IMR-90 (cell line): ENCODE results near the gene PRPF40A. TPM values are rescaled to one million over a fixed set of nuclear protein-coding genes. Genes with fewer than 3 reads are reported as not detected.
A peak's percentile ranks its signal among the peaks of the same experiment; 100 is the strongest.

ENCODE experiments used
- ATAC-seq: fragments of 200-7000 bp; cut with Tn5 transposase; 2 replicates; pipeline ENCODE4 v1.9.1; 2020; ENCODE audit warnings: low read depth, mild to moderate bottlenecking, moderate library complexity
- BruUV-seq: library from RNA; stranded (reverse); fragments of 400-500 nt; replicated peaks from 2 replicates; lab custom pipeline; 2021; lab: Mats Ljungman, UMichigan
- CTCF ChIA-PET: fragments of 300-600 bp; formaldehyde crosslinking; extraction: SDS; loops from one replicate; lab custom pipeline; 2021; ENCODE audit warnings: antibody characterized with exemption; lab: Yijun Ruan, JAX
- POLR2A ChIA-PET: fragments of 300-600 bp; sonication (Branson Sonifier 250); formaldehyde crosslinking; loops from one replicate; lab custom pipeline; 2022; ENCODE audit warnings: antibody characterized with exemption; ENCODE audit not compliant: unreplicated experiment; lab: Charles Lee
- DNase-seq: peaks from one replicate; pipeline ENCODE4 v3.0.0; 2013
- H2AFZ ChIP-seq: replicated peaks from 2 replicates; pipeline ENCODE3; 2013; ENCODE audit warnings: low read length, mild to moderate bottlenecking; ENCODE audit not compliant: poor library complexity
- H2AK5ac ChIP-seq: 2 replicates; pipeline ENCODE4 v1.6.1; 2013; ENCODE audit warnings: low read depth, low read length, inconsistent platforms
- H2AK9ac ChIP-seq: replicated peaks from 2 replicates; pipeline ENCODE3; 2013; ENCODE audit warnings: mild to moderate bottlenecking, low read depth, low read length, moderate library complexity; ENCODE audit not compliant: poor library complexity
- H2BK120ac ChIP-seq: 2 replicates; pipeline ENCODE4 v1.6.1; 2013; ENCODE audit warnings: low read depth, low read length, inconsistent platforms
- H2BK15ac ChIP-seq: 3 replicates; pipeline ENCODE4 v1.6.1; 2013; ENCODE audit warnings: low read depth, low read length, inconsistent platforms
- H2BK20ac ChIP-seq: 2 replicates; pipeline ENCODE4 v1.6.1; 2013; ENCODE audit warnings: low read depth, mild to moderate bottlenecking, inconsistent platforms, low read length, moderate library complexity
- H2BK5ac ChIP-seq: 2 replicates; pipeline ENCODE4 v1.6.1; 2013; ENCODE audit warnings: mild to moderate bottlenecking, low read depth, low read length, inconsistent platforms; ENCODE audit not compliant: poor library complexity, severe bottlenecking
- H3K14ac ChIP-seq: replicated peaks from 2 replicates; pipeline ENCODE4 v1.6.1; 2013; ENCODE audit warnings: low read depth, low read length, inconsistent platforms
- H3K18ac ChIP-seq: 2 replicates; pipeline ENCODE4 v1.6.1; 2013; ENCODE audit warnings: low read depth, low read length, control low read depth
- H3K23ac ChIP-seq: 2 replicates; pipeline ENCODE4 v1.6.1; 2013; ENCODE audit warnings: low read depth, low read length, inconsistent platforms
- H3K27ac ChIP-seq: 2 replicates; pipeline ENCODE4 v1.5.1; 2013; ENCODE audit warnings: mild to moderate bottlenecking, control low read depth, low read length; ENCODE audit not compliant: insufficient read depth
- H3K27me3 ChIP-seq: 2 replicates; pipeline ENCODE4 v1.6.1; 2013; ENCODE audit warnings: low read length; ENCODE audit not compliant: control insufficient read depth, insufficient read depth
- H3K36me3 ChIP-seq: 2 replicates; pipeline ENCODE4 v1.6.1; 2013; ENCODE audit warnings: low read length, mixed read lengths; ENCODE audit not compliant: control insufficient read depth, insufficient read depth
- H3K4ac ChIP-seq: 2 replicates; pipeline ENCODE4 v1.6.1; 2013; ENCODE audit warnings: low read depth, low read length, inconsistent platforms
- H3K4me1 ChIP-seq: 2 replicates; pipeline ENCODE4 v1.6.1; 2013; ENCODE audit warnings: low read length, mixed read lengths; ENCODE audit not compliant: control insufficient read depth, insufficient read depth
- H3K4me2 ChIP-seq: 2 replicates; pipeline ENCODE4 v1.6.1; 2013; ENCODE audit warnings: low read depth, mild to moderate bottlenecking, control low read depth, low read length, moderate library complexity
- H3K4me3 ChIP-seq: 2 replicates; pipeline ENCODE4 v1.5.1; 2013; ENCODE audit warnings: low read depth, mild to moderate bottlenecking, control low read depth, low read length, moderate library complexity; ENCODE audit not compliant: insufficient read depth
- H3K56ac ChIP-seq: 2 replicates; pipeline ENCODE4 v1.6.1; 2013; ENCODE audit warnings: low read length, inconsistent platforms; ENCODE audit not compliant: insufficient read depth; ENCODE audit errors: extremely low read depth
- H3K79me1 ChIP-seq, 2 experiments: 2 replicates each; pipeline ENCODE4 v1.6.1; 2013; ENCODE audit warnings: low read length in 2 of 2, inconsistent platforms in 1 of 2, low read depth in 1 of 2
- H3K9ac ChIP-seq: 2 replicates; pipeline ENCODE4 v1.6.1; 2013; ENCODE audit warnings: low read depth, low read length, control low read depth
- H3K9me1 ChIP-seq: 2 replicates; pipeline ENCODE4 v1.6.1; 2013; ENCODE audit warnings: low read length, inconsistent platforms; ENCODE audit not compliant: insufficient read depth
- H3K9me3 ChIP-seq: 2 replicates; pipeline ENCODE4 v1.6.1; 2013; ENCODE audit warnings: low read length; ENCODE audit not compliant: control insufficient read depth, insufficient read depth
- H4K20me1 ChIP-seq: 2 replicates; pipeline ENCODE4 v1.6.1; 2013; ENCODE audit warnings: low read length, inconsistent platforms; ENCODE audit not compliant: insufficient read depth
- H4K5ac ChIP-seq: 2 replicates; pipeline ENCODE4 v1.6.1; 2013; ENCODE audit warnings: mild to moderate bottlenecking, low read depth, low read length, control low read depth
- H4K8ac ChIP-seq, 2 experiments: 2 replicates each; pipeline ENCODE4 v1.6.1; 2013; ENCODE audit warnings: low read depth in 2 of 2, low read length in 2 of 2, control low read depth in 1 of 2, inconsistent platforms in 1 of 2
- H4K91ac ChIP-seq: 2 replicates; pipeline ENCODE4 v1.6.1; 2013; ENCODE audit warnings: low read depth, low read length, inconsistent platforms; ENCODE audit not compliant: insufficient read depth
- BHLHE40 ChIP-seq: fragments of 150-350 bp; IDR thresholded peaks from 2 replicates; pipeline ENCODE4 v1.6.1; 2016; ENCODE audit warnings: mild to moderate bottlenecking, low read depth, low read length
- CHD1 ChIP-seq: IDR thresholded peaks from 2 replicates; pipeline ENCODE4 v1.6.1; 2012; ENCODE audit warnings: low read depth, low read length, improper control_type of control experiment
- FOS ChIP-seq: fragments of 150-350 bp; IDR thresholded peaks from 2 replicates; pipeline ENCODE4 v1.6.1; 2016; ENCODE audit warnings: low read depth, low read length
- MAFK ChIP-seq: IDR thresholded peaks from 2 replicates; pipeline ENCODE4 v1.6.1; 2012; ENCODE audit warnings: low read depth, low read length, improper control_type of control experiment
- NFE2L2 ChIP-seq: fragments of 150-350 bp; IDR thresholded peaks from 2 replicates; pipeline ENCODE4 v1.6.1; 2016; ENCODE audit warnings: low read depth, mild to moderate bottlenecking, low read length
- WGBS, 2 experiments: methylation state at CpG; one replicate each; pipeline versions ENCODE4 v1.1.5 to v1.1.7; 2013; ENCODE audit warnings: missing lambda C conversion rate in 2 of 2; ENCODE audit not compliant: insufficient read length in 1 of 2; ENCODE audit errors: extremely low coverage in 2 of 2; 5-methylcytosine and 5-hydroxymethylcytosine counted together
- dilution Hi-C: fragments of 300-500 bp; cut with HindIII; formaldehyde crosslinking; loops from one replicate; pipeline ENCODE4 v1.14.3; 2018; ENCODE audit warnings: low sequenced_read_pairs; ENCODE audit not compliant: unreplicated experiment
- in situ Hi-C: fragments of 300-500 bp; cut with MboI; formaldehyde crosslinking; loops from 3 replicates; pipeline ENCODE4 v1.14.3; 2019; ENCODE audit warnings: low sequenced_read_pairs, inconsistent platforms, mixed read lengths
- intact Hi-C: fragments of 100-400 bp; cut with micrococcal nuclease; formaldehyde crosslinking; loops from 2 replicates; pipeline ENCODE4 v1.10.0; 2022
- polyA plus RNA-seq, 3 experiments: library from polyadenylated mRNA; depleted of rRNA; stranded (reverse); fragments of >200 nt; gene quantifications; 2 replicates each; pipeline ENCODE4 v1.2.3, GENCODE V29; 2012; ENCODE audit warnings: low replicate concordance in 1 of 3
- total RNA-seq: library from RNA; depleted of rRNA; stranded (reverse); fragments of >200 nt; gene quantifications from 2 replicates; pipeline ENCODE4 v1.2.3, GENCODE V29; 2012
- TF ChIP-seq, protein P1 (sequence below): fragments of 150-350 bp; IDR thresholded peaks from 2 replicates; pipeline ENCODE4 v1.6.1; 2016; ENCODE audit warnings: low read depth, mild to moderate bottlenecking, low read length, moderate library complexity, borderline replicate concordance

PRPF40A gene
- total and polyA plus RNA-seq, 2 of the 4 experiments (the other 2 are of a cell fraction) = 49.1 to 150 TPM

DNA sequence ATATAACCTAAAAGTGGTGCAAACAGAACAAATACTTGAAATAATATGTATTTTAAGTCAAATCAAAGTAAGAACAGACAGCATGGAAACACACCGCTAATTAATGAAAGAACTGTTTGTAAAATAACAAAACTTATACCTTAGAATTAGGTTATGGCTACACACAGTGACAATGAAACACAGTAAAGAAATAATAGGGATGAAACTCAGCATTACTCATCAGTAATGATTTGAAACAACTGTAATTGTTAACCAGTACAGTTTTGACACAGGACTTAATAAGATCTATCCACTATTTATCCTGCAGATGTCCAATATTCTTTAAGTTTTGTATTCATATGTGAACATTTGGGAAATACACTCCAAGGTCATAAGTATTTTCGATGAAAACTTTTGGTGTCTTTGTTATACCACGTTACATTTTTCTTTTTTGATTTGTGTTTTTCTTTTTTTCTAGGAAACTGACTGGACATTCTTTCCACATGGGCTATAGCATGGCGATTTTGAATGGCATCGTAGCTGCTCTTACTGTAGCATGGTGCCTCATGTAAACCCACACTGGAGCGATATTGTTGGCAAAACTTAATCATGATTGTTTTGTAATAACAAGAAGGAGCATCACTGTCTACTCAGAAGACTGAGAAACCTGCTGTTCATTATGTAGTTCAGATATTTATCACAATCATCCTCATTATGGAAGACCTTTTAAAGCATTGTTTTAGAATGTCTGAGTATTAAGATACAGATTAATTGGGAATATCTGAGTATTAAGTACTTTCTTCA lies 42.2 kb upstream of the PRPF40A start:
- no peaks in the 10 kb centered on the region for H4K20me1 ChIP-seq
- H3K27ac ChIP-seq = no peak overlapping the region
- BruUV-seq = no TSS peak
- no peak overlapping the region for H3K4me2 ChIP-seq
- no peak overlapping the region for H2AK5ac ChIP-seq
- dilution Hi-C loops = no loop called here
- peak overlapping the region; percentile 86 for H4K5ac ChIP-seq
- ChIA-PET POLR2A (no interaction called here), CTCF (interaction anchor here (1.9 kb wide), 1 partner anchor 17 kb away, joined by 6 read pairs; no protein-coding TSS in a partner anchor)
- no peak for ATAC-seq
- no peak overlapping the region for H4K91ac ChIP-seq
- H3K4me1 ChIP-seq = peaks cover 9% of the 10 kb centered on the region
- H3K4me3 ChIP-seq = no peak overlapping the region
- 0 out of 2 replicates have a peak overlapping the region, but pooled peaks have one; percentile 3 for H2BK20ac ChIP-seq
- in situ Hi-C loops = no loop called here
- H3K56ac ChIP-seq = no peak overlapping the region
- H3K4ac ChIP-seq = peak overlapping the region; percentile 2; the same call in 1 of the 2 replicates
- no peak for TF ChIP-seq FOS
- no peak for TF ChIP-seq MAFK
- TF ChIP-seq CHD1 = no peak
- no peak for TF ChIP-seq BHLHE40
- TF ChIP-seq NFE2L2 = no peak
- TF ChIP-seq, protein P1, sequence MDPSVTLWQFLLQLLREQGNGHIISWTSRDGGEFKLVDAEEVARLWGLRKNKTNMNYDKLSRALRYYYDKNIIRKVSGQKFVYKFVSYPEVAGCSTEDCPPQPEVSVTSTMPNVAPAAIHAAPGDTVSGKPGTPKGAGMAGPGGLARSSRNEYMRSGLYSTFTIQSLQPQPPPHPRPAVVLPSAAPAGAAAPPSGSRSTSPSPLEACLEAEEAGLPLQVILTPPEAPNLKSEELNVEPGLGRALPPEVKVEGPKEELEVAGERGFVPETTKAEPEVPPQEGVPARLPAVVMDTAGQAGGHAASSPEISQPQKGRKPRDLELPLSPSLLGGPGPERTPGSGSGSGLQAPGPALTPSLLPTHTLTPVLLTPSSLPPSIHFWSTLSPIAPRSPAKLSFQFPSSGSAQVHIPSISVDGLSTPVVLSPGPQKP = no peak
- peak overlapping the region; percentile 89; the same call in 1 of the 2 replicates for H3K18ac ChIP-seq
- H3K14ac ChIP-seq = no peak overlapping the region
- no CpG with 5 or more reads among the region's 6 CpGs for WGBS, 2 experiments
- H4K8ac ChIP-seq = no peak overlapping the region
- H3K9me3 ChIP-seq = no peaks in the 10 kb centered on the region
- intact Hi-C loops = no loop called here
- H3K79me1 ChIP-seq = peaks cover 0 to 15% of the 10 kb centered on the region in 2 experiments; a peak in 2 of 4 replicates
- H3K9me1 ChIP-seq = peaks cover 3% of the 10 kb centered on the region; the same call in 1 of the 2 replicates
- H3K27me3 ChIP-seq = no peaks in the 10 kb centered on the region
- DNase-seq = no peak
- H2BK5ac ChIP-seq = peak overlapping the region; percentile 11
- H3K9ac ChIP-seq = no peak overlapping the region
- no peak overlapping the region for H2AFZ ChIP-seq
- H2BK120ac ChIP-seq = no peak overlapping the region
- no peak overlapping the region for H2BK15ac ChIP-seq
- H3K23ac ChIP-seq = no peak overlapping the region
- H2AK9ac ChIP-seq = no peak overlapping the region
- peaks cover 6% of the 10 kb centered on the region for H3K36me3 ChIP-seq
